Measurements from ENCODE around the gene FAM110D.

The FAM110D gene

GRCh38 chr1:26190373-26190987, 31.6 kb downstream of the FAM110D start, which contains the start of gene CATSPER4:
TSS of gene CATSPER4 (plus strand) at chr1:26190602. CDS start at chr1:26190628, 26 bp downstream.
- peak; percentile 32 for DNase-seq

GRCh38 chr1:26191739-26192138, 32.9 kb downstream of the FAM110D start:
- no peak for DNase-seq

DNA sequence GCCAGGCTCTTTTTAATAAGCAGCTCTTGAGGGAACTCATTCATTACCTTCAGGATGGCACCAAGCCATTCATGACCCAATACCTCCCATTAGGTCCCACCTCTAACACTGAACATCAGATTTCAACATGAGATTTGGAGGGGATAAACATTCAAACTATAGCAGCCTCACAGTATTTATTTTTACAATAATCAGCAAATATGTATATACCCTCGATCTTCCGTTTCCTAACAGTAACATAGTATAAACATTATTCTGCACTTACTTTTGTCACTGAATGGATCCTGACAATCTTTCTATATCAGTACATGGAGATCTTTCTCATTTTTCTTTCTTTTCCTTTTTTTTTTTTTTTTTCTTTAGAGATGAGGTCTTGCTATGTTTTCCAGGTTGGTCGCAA, 36.9 kb downstream of the FAM110D start:
- DNase-seq = no peak

DNA sequence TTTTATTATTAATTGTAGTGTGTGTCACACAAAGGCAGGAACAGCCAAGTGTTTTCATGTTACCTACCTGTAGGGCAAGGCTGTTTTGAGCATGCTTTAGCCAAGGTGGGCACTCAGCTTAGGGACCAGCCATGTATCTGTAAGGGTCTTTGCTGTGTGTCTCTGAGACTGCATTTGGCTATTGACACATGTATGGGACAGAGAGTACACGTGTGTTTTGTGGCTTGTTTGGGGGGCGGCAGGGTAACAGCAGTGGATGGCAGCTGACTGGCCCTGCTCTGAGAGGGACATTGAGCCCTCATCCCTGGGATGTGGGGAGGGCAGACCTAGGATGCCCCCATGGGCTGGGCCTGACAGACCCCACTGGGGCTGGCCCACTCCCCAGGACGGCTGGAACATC, 38.4 kb downstream of the FAM110D start:
- no peak for DNase-seq

DNA sequence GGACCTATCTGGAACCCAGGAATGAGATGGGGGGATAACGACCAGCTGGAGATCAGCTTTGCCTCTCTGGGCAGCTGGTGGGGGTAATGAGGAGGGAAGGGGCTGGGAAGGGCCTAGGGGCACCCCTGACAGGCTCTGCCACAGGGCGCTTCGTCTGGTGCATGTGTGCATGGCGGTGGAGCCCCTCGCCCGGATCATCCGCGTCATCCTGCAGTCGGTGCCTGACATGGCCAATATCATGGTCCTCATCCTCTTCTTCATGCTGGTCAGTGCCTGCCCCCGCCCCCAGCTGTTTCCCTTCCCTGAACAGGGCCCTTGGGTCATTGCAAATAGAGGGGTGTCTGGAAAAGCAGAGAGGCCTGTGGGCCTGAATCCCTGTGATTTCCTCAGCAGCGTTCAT, 38.9 kb downstream of the FAM110D start:
- DNase-seq = no peak

- DNase-seq = no peak
Observed at GRCh38 chr1:26200413-26200812, 41.5 kb downstream of the FAM110D start.

DNA sequence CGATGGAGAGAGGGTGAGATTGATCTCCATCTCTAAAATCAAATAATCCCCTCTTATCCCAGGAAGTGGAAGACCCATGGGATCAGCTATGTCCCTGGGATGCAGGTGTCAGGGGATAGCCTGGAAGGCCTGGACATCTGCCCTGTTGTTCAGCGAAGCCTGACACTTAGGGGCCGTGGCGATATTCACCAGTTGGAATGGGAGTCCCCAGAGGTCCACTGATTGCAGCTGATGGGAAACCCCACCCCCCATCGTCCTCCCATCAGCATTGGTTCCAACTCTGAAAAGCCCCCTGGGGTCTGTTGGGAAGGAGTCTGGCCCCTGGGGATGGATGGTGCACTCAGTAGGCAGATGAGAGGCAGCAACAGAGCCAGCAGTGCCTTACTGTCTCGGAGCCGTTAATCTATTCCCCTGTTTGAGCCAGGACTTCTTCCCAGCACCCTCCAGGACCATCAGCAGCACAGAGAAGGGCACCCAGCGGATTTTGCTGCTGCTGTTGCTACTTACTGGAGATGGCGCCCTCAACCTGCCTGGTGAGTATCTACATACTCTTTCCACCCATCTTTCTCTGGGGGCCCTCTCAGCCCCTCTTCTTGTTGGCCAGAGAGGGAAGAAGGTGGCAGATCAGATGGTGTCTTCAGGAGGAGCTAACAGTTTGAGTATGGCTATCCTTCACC, 44.9 kb downstream of the FAM110D start:
- DNase-seq = no peak

DNA sequence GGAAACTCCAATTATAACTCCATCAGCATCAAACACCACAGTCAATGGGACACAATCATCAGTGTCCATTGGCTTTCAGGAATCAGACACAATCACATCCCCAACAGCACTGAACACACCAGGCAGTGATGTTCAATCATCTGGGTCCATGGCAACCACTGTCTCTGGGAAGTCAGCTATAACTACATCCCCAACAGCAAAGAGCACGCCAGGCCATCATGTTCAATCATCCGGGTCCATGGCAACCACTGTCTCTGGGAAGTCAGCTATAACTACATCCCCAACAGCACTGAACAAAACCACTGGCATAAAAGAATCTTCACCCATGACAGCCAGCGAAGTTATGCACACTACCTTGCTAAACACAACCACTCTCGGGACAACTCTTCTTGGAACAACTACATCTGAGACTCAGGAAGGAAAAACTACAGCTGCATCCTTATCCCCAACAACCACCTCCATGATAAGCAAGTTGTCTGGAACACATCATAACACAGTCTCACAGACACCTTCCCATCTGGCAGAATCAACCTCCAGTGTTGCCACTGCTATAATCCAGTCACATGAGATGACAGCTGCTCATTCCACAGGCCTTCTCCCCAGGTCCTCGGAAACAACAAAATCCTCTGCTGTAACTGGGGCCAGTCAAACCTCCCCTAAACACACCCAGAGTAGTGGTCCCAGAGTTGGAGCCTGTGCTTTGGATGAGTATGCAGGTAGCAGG, 51.4 kb downstream of the FAM110D start:
- DNase-seq = no peak

- no peak for DNase-seq
Observed at GRCh38 chr1:26212726-26213125, 53.8 kb downstream of the FAM110D start.

DNA sequence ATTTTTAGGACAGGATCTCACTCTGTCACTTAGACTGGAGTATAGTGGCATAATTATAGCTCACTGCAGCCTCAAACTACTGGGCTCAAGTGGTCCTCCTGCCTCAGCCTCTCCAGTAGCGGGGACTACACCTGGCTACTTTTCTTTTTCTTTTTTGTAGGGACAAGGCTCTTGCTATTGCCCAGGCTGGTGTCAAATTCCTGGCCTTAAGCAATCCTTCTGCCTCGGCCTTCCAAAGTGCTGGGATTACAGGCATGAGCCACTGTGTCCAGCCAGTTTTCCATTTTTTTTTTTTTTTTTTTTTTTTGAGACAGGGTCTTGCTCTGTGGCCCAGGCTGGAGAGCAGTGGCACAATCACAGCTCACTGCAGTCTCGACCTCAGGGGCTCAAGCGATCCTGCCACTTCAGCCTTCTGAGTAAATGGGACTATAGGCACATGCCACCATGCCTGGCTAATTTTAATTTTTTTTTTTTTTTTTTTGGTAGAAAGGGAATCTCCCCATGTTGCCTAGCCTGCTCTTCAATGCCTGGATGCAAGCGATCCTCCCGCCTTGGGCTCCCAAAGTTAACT, 54.5 kb downstream of the FAM110D start:
- no peak for DNase-seq
